Choroid plexus epithelial cell (primary cell): ENCODE data around the gene ATP5F1C.
A peak's percentile ranks its signal among the peaks of the same experiment; 100 is the strongest.

Experiments used
- DNase-seq: peaks from one replicate; pipeline ENCODE4 v3.0.0-alpha.2; 2010; ENCODE audit warnings: low read depth
- H3K4me3 ChIP-seq: 2 replicates; pipeline ENCODE4 v1.5.1; 2011; ENCODE audit warnings: low read depth, mild to moderate bottlenecking, control low read depth, low read length, moderate library complexity
- TF ChIP-seq, protein P1 (sequence below): conservative IDR thresholded peaks from 2 replicates; pipeline ENCODE4 v1.5.1; 2011; ENCODE audit warnings: low read depth, mild to moderate bottlenecking, control low read depth, inconsistent platforms, low read length, moderate library complexity

ATP5F1C gene

DNA sequence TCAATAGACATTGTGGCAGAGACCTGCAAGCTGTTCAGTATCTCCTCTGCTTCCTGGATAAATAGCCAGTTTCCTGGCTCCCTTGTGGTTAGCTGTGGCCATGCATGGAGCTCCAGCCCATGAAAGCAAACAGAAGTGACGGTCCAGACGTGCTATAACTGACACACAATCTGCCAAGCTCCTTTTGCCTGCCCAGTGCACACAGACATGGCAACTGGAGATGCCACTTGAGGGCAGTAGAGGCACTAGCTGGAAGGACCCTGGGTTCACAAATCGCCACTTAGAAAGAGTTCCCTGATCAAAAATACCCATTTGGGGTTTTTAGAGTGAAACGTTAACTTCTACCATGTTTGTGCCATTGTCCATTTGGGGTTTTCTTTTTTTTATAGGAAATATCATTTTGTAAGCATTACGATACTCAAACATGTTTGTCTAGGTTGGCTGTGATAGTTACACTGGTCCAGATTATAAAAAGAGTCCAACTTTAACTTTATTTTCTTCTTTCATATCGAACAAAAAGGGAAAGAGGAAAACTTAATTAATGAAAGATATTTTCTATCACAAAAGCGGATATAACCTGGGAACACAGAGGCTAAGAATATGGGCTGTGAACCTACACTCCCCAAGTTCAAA lies 31.5 kb upstream of the ATP5F1C start:
- no peak overlapping the region for H3K4me3 ChIP-seq
- TF ChIP-seq, protein P1, sequence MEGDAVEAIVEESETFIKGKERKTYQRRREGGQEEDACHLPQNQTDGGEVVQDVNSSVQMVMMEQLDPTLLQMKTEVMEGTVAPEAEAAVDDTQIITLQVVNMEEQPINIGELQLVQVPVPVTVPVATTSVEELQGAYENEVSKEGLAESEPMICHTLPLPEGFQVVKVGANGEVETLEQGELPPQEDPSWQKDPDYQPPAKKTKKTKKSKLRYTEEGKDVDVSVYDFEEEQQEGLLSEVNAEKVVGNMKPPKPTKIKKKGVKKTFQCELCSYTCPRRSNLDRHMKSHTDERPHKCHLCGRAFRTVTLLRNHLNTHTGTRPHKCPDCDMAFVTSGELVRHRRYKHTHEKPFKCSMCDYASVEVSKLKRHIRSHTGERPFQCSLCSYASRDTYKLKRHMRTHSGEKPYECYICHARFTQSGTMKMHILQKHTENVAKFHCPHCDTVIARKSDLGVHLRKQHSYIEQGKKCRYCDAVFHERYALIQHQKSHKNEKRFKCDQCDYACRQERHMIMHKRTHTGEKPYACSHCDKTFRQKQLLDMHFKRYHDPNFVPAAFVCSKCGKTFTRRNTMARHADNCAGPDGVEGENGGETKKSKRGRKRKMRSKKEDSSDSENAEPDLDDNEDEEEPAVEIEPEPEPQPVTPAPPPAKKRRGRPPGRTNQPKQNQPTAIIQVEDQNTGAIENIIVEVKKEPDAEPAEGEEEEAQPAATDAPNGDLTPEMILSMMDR: peak; percentile 75
- DNase-seq: peak; percentile 59

DNA sequence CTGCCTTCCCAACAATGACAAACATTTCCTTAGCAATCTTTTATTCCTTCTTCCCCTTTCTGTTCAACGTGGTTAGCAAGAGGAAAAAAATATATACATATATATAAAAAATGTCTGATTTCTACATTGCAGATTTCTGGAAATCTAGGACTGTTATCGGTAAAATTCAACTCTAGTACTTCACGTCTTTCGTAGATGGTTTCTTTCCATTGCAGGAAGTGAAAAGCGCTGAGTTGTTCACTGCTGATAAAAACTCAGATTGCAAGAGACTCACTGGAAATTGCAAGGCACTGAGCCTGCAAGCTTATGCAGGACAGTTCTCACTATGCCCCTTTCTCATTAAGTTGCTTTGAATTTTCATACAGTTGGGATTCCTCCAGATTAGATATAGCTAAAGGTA lies 24.0 kb upstream of the ATP5F1C start:
- TF ChIP-seq, protein P1: no peak
- no peak for DNase-seq
- H3K4me3 ChIP-seq: no peak overlapping the region

DNA sequence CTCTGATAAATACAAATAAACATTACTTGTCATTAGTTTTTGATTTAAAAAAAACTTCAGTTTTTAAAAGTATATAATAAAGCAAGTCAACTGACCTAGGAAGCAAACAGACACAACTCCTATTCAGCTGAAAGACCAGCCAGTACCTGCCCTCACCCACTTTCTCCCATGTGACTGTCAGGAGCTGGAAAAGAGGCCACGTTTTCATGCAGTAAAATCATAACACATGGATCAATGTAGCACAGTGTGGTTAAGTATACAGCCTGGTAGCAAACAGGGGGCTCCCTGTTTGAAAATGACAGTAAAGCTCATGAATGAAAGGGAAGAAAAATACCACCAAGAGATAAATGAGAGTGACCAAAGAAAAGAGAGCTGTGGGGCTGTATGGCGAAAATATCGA lies 21.7 kb upstream of the ATP5F1C start:
- TF ChIP-seq, protein P1: no peak
- no peak overlapping the region for H3K4me3 ChIP-seq
- no peak for DNase-seq

DNA sequence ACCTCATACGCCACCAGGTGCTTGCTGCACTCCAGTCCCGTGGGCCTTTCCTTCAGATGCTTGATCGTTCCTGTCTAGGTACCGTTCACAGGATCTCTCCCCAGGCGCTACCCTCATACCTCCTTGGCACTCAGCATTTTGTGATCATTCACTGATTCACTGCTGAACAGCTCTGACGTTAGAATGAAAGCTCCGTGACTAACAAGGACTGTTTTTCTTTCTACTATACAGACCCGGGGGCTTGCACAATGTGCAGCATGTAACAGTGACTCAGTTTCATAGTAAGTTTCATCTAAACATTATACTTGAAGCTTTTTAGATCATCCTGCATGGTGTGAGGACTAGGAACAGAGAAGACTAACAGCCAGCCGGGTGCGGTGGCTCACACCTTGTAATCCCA lies 20.8 kb upstream of the ATP5F1C start:
- TF ChIP-seq, protein P1: no peak
- H3K4me3 ChIP-seq: no peak overlapping the region
- DNase-seq: peak; percentile 91

DNA sequence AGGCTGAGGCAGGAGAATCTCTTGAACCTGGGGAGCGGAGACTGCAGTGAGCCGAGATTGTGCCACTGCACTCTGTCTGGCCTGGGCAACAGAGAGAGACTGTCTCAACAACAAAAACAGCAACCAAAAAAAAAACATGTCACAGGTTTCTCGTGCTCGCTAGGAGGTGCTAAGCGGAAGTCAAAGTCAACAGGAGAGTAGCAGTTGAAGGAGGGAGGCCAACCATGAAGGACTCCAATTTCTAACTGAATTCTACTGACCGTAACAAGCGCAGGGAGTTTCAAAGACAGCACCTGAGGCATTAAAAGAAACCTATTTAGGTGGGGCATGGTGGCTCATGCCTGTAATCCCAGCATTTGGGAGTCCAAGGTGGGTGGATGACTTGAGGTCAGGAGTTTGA lies 19.6 kb upstream of the ATP5F1C start:
- TF ChIP-seq, protein P1: no peak
- DNase-seq: no peak
- H3K4me3 ChIP-seq: no peak overlapping the region

DNA sequence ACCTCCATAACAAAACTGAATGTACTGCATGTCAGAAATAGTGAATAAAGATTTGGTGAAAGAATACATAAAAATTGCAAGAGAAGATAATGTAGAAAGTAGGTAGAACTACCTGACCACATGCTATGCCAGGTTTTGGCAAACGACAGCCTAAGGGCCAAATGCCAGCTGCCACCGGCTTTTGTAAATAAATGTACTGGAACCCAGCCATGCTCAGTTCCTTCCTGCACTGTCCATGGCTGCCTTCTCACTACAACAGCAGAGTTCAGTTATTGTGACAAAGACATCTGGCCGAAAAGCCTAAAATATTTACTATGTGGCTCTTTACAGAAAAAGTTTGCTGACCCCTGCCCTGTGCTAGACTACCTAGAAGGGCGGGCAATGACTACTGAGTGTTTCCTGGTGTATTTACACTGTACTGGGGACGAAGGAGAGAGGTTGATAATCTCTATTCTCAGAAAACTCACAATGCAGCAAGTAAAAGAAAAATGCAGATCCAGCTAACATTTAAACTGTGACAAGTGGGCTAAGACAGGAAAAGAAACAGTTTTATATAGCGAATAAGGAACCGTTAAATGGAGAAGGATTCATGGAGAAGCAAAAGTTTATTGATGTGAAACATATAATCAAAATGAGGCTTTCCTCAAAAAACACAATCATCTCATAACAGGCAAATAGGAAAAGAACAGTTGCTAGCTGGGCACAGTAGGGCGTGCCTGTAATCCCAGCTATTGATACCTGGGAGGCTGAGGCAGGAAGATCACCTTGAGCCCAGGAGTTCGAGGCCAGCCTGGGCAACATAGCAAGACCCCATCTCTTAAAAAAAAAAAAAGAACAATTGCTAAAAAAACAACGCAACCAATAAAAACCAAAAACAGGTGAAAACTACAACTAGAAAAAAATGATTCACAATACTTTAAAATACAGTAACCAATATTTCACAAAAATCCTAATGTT lies 13.9 kb upstream of the ATP5F1C start:
- TF ChIP-seq, protein P1: no peak
- DNase-seq: no peak
- no peak overlapping the region for H3K4me3 ChIP-seq
